ENCODE results near the gene COX19.

DNA sequence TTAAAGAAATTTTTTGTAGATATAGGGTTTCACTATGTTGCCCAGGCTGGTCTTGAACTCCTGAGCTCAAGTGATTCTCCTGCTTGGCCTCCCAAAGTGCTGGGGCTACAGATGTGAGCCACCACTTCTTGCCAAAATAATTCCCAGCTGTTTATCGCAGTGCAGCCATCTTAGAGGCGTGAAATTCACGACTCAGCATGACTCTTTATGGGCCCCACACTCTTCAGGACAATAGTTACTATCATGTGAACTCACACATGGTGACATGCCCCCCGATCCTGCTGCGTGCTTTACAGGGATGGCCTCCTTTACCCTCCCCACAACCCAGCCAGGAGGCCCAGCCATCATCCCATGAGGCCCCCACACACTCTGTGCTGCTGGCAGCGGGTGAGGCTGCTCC is 4.6 kb downstream of the COX19 start:
- TF ChIP-seq, protein P1, sequence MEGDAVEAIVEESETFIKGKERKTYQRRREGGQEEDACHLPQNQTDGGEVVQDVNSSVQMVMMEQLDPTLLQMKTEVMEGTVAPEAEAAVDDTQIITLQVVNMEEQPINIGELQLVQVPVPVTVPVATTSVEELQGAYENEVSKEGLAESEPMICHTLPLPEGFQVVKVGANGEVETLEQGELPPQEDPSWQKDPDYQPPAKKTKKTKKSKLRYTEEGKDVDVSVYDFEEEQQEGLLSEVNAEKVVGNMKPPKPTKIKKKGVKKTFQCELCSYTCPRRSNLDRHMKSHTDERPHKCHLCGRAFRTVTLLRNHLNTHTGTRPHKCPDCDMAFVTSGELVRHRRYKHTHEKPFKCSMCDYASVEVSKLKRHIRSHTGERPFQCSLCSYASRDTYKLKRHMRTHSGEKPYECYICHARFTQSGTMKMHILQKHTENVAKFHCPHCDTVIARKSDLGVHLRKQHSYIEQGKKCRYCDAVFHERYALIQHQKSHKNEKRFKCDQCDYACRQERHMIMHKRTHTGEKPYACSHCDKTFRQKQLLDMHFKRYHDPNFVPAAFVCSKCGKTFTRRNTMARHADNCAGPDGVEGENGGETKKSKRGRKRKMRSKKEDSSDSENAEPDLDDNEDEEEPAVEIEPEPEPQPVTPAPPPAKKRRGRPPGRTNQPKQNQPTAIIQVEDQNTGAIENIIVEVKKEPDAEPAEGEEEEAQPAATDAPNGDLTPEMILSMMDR (IDR thresholded peaks at IDR 0.05; ENCODE audit: low read length): no peak
- TF ChIP-seq EZH2phosphoT487 (IDR thresholded peaks at IDR 0.05; ENCODE audit: low read length) (no peak), EZH2 (optimal IDR thresholded peaks at IDR 0.05; ENCODE audit: low read depth, low read length) (no peak)
